GM18907 (cell line): Measurements from ENCODE around the gene OR1Q1.
"Not testable (repeated sequence)": the region's sequence is repeated elsewhere in the genome, so short reads cannot be mapped to it uniquely, and the experiment has no call there.

Experiments used
- ATAC-seq: cut with Tn5 transposase; IDR thresholded peaks from one replicate; pipeline ENCODE4 v1.9.1; 2021; ENCODE audit warnings: mild to moderate bottlenecking, moderate library complexity; ENCODE audit not compliant: unreplicated experiment

The OR1Q1 gene, protein sequence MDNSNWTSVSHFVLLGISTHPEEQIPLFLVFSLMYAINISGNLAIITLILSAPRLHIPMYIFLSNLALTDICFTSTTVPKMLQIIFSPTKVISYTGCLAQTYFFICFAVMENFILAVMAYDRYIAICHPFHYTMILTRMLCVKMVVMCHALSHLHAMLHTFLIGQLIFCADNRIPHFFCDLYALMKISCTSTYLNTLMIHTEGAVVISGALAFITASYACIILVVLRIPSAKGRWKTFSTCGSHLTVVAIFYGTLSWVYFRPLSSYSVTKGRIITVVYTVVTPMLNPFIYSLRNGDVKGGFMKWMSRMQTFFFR

DNA sequence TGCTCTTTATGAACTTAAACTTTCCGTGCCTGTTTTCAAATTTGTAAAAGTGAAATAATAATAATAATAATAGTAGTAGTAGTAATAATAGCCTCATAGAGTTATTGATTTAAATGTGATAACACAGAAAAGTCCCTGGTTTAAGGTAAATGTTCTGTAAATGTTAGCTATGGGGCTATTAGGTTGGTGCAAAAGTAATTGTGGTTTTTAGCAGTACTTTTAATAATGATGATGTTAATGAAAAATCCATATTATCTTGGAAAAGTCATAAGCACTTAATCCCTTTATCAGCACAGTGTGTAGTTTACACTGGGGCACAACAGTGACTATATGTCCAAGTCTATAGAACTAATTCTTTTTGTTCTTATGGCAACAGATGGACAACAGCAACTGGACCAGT is at the start of gene OR1Q1:
OR1Q1 (plus strand) TSS at position 377 of the 400 bp plus-strand sequence; CDS start at position 377, 0 bp downstream.
- ATAC-seq, result no peak

DNA sequence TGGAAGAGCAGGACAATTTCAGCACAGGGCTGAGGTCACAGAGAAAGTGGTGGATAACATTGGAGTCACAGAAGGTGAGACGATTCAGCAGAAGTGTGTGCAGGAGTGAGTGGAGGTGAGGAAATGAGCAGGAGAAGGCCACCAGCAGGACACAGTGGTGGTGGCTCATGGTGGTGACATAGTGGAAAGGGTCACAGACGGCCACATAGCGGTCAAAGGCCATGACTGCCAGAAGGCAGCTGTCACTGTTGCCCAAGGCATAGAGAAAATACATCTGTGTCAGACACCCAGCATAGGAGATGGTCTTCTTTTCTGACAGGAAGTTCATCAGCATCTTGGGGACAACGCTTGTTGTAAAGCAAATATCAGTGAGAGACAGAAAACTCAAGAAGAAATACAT is 46.6 kb upstream of the OR1Q1 start:
- ATAC-seq, result no peak

DNA sequence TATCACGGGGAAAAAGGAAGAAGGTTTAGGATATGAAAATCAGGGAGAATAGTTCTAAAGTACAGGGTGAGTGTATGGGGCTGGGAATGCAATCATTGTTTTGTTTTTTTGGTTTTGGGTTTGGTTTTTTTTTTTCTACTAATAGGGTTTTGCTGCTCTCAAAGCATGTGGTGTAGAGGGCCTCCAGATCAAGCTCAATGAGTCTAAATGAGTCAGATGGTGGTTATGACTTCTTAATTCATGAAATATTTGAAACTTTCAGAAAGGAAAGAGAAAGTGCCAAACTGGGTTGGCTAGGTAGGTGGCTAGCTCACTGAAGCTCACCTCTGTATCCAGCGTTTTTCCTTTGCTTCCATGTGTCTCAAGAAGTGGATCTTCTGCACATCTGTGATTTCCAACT is 42.1 kb upstream of the OR1Q1 start:
- ATAC-seq, result no peak

DNA sequence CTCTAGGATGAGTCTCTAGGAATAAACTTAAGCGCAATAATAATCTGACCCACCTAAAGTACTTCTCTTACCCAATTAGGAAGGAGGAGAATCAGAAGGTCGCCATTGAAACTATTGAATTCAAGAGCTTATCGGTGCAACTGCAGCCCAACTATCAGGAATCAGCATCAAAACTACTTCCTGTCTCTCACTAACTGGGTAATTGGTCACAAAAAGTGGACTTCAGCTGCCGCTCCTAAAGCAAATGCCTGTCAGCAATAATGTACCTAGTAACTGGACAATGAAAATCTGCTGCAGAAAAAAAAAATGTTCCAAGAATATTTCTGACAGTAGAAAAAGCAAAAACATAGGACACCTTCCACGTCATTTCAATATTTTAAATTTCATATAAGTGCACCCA is 34.7 kb upstream of the OR1Q1 start:
- no peak for ATAC-seq

DNA sequence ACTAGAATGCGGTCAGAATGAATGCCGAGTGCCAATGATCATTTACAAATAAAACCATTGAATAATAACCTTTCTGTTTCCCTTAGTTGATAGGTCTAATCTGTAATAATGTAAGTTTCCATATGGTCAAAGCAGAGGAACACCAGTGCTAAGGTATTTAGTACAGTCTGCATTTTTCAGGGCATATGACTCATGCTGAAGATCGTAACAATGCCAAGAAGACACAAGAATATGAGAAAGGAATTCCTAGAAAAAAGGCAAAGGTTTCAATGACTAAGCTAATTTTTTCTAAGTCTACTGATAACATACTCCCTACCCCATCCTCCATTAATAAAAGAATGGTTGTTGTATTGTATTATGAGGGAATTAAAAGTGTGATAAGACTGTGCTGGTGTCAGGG is 34.2 kb upstream of the OR1Q1 start:
- ATAC-seq, result no peak

DNA sequence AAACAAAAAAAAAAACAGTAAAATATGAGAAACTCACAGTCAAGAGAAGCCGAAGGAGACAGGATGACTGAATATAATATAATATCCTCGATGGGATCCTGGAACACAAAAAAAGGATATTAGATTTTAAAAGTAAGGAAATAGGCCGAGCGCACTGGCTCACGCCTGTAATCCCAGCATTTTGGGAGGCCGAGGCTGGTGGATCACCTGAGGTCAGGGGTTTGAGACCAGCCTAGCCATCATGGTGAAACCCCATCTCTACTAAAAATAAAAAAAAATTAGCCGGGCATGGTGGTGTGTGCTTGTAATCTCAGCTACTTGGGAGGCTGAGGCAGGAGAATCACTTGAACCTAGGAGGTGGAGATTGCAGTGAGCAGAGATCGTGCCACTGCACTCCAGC is 31.3 kb upstream of the OR1Q1 start, which contains the start of gene OR1L8:
OR1L8 (minus strand) TSS at position 101 of the 400 bp plus-strand sequence. CDS start 14,907 bp downstream, outside the sequence.
- ATAC-seq, result not testable (repeated sequence)

DNA sequence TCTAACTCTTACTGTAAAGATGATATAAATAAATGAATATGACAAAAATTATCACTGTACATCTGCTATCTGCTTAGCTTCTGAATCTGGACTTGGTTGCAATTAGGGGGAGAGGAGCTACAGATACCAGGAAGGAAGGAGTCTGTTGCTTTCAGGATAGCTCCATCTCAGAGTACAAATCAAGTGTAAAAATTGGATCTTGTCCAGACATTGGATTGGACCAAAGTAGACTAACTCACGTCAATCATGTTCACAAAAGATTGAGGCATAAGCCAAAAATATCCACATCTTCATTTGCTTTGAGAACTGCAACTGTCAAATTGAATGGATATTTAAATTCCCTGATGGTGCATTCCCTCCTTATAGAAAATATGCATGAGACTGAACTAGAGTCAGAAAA is 8.8 kb upstream of the OR1Q1 start:
- ATAC-seq, result no peak

DNA sequence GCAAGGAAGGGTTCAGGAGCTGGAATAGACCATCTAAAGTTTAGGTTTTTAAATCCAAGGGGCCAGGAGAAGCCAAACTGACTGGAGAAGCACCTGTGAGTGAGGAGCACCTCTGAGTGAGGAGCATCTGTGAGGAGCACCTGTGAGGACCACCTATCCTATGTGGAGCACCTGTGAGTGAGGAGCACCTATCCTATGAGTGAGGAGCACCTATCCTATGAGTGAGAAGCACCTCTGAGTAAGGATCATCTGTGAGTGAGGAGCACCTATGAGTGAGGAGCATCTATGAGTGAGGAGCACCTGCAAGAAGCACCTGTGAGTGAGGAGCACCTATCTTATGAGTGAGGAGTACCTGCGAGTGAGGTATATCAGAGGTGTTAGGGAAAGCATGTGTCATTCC is 8.0 kb upstream of the OR1Q1 start:
- no peak for ATAC-seq

DNA sequence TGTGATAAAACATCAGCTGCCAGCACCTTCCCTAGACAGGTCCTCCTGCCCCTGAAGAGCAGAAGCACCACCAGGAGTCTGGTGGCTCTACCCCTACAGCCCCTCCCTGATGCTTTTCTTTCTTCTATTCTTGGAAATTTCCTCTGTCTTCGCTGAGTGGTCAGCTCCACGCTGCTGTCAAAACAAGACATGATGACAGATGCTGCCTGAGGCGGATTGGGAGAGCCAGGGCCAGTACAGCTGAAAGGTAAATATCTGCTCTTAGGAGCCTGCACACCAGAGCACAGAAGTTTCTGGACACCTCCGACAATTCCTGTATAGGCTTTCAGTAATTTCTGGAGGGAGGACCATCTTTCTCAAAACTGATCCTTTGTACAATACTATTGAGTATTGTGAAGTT is 4.7 kb upstream of the OR1Q1 start:
- ATAC-seq, result no peak

DNA sequence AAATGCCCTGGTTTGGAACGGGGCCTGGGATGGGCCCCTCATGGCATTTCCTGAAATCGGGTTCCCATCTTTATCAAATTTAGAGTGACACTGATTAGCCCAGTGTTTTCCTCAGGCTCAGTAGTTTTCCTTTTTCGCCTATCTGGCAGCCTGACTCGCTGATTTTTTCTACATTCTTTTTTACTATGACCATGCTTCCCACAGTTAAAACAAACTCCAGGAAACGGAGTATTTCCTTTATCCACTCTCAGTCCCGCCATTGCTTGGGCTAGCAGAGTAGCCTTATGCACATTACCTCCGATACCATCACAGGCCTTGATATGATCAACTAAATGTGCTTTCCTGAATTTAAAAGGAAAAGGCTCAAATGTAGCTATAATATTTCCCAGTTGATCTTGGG is 5.5 kb downstream of the OR1Q1 start:
- ATAC-seq, result no peak

DNA sequence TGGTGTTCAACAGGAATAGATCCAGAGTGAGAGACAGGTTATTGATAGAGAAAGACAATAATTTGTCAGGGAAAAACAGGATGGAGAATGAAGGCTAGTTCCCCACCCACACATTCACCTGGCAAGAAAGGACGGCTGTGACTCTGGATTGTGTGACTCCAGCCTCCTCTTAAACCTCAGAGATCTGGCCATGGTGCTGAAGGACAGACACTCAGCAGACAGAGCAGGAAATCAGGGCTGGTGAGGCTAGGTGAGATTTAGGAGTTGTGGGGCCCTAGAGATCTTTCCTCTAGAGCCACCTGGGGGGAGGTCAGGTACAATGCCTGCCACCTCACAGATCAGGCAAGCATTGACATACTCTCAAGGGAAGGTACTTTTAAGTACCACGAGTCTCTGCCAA is 27.7 kb downstream of the OR1Q1 start:
- no peak for ATAC-seq

DNA sequence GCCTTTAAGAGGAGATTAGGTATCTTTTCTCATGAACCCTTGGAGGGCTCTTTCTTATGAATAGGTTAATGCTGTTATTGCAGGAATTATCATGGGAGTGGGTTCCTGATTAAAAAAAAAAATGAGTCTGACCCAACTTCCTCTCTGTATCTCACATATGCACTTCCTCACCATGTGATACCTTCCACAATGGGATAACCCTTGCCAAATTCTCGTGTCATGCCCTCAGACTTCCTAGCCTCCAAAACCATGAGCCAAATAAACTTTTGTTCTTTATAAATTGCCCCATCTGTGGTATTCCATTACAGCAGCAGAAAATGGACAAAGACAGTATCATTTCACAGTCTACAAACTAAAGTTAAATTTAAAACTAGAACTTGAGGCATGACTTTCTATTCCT is 41.8 kb downstream of the OR1Q1 start:
- ATAC-seq, result no peak

DNA sequence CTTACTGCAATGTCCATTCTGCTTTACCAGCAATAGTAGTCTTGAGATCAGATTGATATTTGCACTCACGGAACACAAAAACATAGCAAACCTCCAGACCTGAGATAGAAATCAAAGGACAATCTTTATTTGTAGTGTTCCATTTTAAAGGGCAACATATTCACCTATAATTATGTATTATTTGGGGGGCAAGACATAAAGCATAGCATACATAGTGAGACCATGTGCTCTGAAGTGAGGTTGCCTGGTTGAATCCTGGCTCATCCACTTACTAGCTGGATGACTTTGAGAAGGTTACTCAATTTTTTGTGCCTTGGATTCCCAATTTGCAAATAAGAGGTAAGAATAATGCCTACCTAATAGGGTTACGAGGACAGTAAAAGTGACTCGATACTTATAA is 43.0 kb downstream of the OR1Q1 start, which contains the start of gene OR1B1:
OR1B1 (minus strand) TSS at position 101 of the 400 bp plus-strand sequence.
- no peak for ATAC-seq

DNA sequence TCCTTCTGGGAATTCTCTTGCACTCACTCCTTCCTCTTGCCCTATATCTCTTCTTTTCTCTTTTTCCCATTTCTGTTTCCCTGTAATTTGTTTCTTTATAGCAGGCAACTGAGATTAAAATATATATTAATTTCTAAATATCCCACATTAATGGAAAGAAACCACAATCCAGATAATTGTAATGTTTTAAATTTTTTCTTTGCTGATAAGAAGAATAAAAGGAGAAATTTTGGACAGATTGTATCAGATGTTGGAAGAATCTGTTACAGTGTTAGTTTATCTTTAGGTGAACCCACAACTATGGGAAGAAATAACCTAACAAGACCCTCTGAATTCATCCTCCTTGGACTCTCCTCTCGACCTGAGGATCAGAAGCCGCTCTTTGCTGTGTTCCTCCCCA is 46.9 kb downstream of the OR1Q1 start, which contains the start of gene OR1L1:
OR1L1 (plus strand) TSS at position 301 of the 400 bp plus-strand sequence; CDS start at position 301, 0 bp downstream.
- ATAC-seq, result no peak
